Activated CD4-positive, CD25-positive, alpha-beta regulatory T cell treated with anti-CD3 and anti-CD28 coated beads, Interleukin-2, amount 50 U/mL, for 72 hours (primary cell): ENCODE data around the gene GLO1.
"Not testable (repeated sequence)": the region's sequence is repeated elsewhere in the genome, so short reads cannot be mapped to it uniquely, and the experiment has no call there.

Experiments used
- DNase-seq: peaks from one replicate; pipeline ENCODE4 v3.0.0; 2021

Gene GLO1

GRCh38 chr6:38703949-38704590 is 1.1 kb upstream of the GLO1 start:
- no peak for DNase-seq

- no peak for DNase-seq
Observed at GRCh38 chr6:38701551-38701950, 1.4 kb downstream of the GLO1 start.

GRCh38 chr6:38699702-38700101 is 3.2 kb downstream of the GLO1 start:
- DNase-seq: not testable (repeated sequence)

DNA sequence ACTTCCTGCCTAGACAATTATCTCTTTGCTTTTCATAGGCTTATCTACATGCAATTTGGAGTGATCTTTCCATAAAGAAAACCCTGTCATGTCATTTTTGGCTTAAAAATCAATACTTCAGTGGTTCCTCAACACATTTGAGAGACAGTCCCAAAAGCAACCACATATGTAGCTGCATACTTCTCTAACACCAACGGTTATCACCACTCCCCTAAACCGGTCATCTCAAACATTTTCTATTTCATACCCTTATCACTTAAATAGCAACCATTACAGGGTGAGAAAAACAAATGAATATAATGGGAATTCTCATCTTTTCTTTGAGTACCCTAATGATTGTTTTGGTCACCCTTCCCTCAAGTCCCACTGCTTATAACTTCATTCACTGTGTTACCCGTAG is 5.1 kb downstream of the GLO1 start:
- DNase-seq: no peak

DNA sequence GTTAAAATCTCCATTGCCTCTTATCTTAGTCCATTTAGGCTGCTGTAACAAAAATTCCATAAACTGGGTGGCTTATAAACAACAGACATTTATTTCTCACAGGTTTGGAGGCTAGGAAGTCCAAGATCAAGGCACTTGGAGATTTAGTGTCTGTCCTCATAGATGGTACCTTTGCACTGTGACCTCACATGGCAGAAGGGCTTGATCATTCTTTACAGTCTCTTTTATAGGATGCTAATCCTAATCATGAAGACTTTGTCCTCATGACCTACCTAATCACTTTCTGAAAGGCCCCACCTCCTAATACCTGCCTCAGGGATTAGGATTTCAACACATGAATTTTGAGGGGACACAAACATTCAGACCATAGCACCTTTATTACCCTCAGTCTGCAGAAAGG is 6.6 kb downstream of the GLO1 start:
- no peak for DNase-seq

- DNase-seq: no peak
Observed at GRCh38 chr6:38695933-38696332, 7.0 kb downstream of the GLO1 start.

- DNase-seq: no peak
Observed at GRCh38 chr6:38695227-38695900, 7.6 kb downstream of the GLO1 start.

DNA sequence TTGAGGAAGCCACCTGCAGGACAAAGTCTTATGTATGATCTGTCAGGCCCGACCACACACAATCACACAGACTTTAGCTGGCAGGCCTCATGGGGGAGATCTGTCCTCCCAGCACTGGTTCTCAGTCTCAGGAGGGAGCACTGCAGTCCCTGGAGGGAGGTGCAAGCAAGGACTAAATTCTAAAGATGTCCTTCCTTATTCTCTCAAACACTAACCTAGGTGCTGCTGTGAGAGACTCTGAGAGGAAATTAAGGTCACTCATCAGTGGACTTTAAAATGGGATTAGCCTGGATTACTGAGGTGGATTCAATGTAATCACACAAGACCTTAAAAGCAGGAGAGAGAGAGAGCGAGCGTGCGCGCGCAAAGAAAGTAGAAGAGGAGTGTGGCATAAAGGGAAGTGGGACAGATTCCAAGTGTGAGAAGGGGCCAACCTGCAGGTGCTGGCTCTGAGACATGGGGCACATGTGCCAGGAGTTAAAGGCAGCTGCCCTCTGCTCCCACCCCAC is 14.3 kb downstream of the GLO1 start:
- DNase-seq: no peak

- no peak for DNase-seq
Observed at GRCh38 chr6:38687549-38687948, 15.4 kb downstream of the GLO1 start.

DNA sequence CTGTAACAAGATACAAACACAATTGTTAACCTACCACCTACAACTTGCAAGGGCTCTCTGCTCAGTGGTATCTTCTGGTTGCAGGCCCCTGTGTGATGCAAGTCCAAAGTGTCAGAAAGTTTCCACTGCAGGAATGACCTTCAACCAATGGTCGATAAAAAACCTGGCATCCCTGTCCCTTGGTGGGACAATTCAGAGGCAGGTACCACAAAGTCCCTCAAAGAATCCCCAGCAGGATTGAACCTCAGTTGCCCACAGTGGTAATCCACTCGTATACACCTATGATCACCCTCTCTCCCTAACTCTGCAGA is 15.9 kb downstream of the GLO1 start:
- DNase-seq: no peak

DNA sequence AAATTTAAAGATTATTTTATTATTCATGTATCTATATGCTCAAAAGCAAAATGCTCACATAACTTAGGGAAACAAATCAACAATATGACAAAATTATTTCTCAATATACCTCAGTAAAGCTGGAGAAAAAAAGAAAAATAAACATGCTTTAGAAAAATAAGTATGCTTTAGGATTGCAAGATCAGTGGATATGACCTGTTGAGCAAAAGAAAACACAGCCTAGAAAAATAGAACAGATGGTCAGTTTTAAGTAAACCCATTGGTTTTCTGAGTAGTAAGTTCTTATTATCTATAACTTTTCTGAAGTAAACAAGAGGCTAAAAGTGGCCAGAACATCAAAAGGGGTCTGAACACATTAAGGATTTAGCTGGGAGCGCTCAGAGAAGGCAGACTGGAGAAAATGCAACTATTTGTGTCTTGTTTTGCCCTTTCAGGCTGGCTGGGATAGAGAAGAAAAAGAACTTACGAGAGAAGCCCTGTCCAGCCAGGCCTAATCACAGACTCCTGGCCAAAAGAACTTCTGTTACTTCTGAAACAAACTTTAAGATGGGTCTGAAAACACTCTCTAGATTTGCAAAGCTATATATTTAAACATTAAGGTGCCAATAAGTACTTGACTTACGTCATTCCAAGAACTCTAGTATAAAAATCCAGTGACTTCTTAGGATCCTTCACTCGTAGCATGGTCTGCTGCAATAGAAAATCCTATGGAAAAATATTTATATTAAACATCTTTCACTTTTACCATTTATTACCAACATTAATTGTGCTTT is 16.5 kb downstream of the GLO1 start:
- DNase-seq: no peak

GRCh38 chr6:38684904-38685303 is 18.0 kb downstream of the GLO1 start:
- DNase-seq: no peak

- DNase-seq: no peak
Observed at GRCh38 chr6:38684237-38684636, 18.7 kb downstream of the GLO1 start.

- no peak for DNase-seq
Observed at GRCh38 chr6:38681850-38682249, 21.1 kb downstream of the GLO1 start.

- DNase-seq: no peak
Observed at GRCh38 chr6:38679668-38680067, 23.3 kb downstream of the GLO1 start.

DNA sequence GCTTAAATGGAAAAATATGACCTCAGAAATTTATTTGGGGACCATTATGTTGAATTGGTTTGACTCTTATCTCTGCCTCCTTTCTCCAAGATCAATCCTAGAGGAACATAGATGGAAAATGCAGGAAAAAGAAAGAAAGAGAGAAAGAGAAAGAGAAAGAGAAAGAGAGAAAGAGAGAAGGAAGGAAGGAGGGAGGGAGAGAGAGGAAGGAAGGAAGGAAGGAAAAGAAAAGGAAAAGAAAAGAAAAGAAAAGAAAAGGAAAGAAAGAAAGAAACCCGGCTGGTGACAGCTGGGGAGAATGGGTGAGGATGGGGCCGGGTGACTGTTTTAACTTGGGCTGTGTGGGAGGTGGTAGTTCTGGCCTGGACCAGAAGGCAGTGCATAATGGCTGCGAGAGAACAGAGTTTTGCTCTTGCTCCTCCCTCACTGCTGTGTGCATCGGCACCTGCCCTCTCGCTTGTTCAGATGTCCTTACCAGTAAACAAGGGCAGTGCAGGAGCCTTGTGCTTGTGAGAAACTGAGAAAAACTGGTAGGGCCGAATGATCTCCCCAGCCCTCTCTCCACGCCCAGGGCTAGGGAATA is 24.7 kb downstream of the GLO1 start:
- no peak for DNase-seq

GRCh38 chr6:38676974-38677544 is 25.9 kb downstream of the GLO1 start:
- no peak for DNase-seq

DNA sequence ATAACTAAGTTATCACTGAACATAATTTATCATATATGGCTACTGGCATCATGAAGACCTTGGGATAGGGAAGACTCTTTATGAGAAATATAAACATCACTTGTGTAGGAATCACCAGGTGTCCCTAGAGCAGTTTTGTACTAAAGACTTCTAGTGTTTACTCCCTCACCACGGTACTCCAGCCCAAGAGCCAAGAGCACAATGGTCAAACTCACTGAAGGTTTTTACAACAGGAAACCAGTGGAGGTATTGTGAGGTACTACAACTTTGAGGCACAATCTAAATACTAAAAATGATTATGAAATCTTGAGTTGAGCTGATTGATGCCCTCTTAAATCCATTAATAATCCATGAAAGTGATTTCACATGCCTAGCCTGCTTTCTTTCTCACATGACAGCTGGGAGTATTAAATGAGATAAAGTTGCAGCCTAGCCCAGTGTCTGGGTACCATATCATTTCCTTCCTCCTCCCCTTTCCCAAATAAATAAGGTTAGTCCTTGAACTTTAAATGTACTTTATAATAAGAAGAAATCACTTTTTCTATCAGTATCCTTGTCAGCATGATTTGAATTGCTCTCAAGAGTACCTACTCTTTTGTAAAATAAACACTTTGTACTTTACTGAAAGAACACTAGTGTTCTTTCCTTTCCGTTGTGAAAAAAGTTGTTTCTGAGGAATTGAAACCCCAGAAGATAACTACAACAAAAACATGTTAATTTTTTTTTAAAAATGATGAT is 26.5 kb downstream of the GLO1 start:
- no peak for DNase-seq

DNA sequence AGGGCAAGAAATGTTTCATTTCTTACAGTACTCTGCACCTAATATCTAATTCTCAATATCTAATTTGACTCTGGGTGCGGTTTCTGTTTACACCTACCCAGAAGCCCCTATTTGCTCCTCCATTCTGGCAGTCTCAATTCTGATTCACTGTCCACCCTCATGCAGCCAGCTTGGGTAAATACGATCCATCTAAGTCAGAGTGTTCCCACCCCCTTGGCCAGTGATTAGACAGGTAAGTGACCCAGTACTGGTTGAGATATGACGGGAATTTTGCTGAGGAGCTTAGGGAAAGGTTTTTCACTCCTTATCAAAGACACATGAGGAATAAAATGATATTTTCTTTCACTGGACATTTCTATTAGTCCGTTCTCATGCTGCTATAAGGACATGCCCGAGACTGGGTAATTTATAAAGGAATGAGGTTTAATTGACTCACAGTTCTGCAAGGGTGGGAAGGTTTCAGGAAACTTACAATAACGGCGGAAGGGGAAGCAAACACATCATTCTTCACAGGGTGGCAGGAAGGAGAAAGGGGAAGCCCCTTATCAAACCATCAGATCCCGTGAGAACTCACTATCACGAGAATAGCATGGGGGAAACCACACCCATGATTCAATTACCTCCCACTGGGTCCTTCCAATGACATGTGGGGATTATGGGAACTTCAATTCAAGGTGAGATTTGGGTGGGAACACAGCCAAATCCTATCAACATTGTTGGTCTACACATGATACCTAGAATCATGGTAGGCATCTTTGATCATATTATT is 29.4 kb downstream of the GLO1 start:
- no peak for DNase-seq

- no peak for DNase-seq
Observed at GRCh38 chr6:38671885-38672467, 31.0 kb downstream of the GLO1 start.

DNA sequence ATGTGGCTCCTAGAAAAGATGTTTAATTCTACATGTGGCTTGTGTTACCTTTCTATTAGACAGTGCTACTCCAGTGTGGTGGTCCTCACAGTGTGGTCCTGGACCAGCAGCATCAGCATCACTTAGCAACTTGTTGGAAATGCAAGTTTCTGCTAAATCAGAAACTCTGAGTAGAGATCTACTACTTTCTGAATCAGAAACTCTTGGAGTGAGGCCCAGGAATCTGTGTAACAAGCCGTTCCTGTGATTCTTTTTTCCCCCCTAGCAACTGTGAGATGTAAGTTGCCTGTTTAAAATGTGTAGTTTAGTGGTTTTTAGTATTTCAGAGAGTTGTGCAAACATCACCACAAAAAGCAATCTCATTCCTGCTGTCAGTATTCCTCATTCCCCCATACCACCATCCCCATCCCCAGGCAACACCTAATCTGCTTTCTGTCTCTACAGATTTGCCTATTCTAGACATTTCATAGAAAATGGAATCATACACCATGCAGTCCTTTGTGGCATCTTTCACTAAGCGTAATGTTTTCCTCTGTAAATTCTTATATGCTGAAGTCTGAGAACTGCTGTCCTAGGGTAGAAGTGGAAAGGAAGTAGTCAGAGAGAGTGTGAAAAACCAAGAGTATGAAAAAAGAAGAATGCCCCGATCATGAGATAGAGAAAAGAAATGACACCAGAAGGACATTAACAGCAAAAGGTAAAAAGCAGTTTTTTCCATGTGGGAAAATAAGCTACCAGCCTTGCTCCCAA is 44.4 kb downstream of the GLO1 start:
- DNase-seq: no peak
